Ramos (cell line): ENCODE measurements around the gene LGALS7B.
"Not testable (repeated sequence)": the region's sequence is repeated elsewhere in the genome, so short reads cannot be mapped to it uniquely, and the experiment has no call there.

Experiments
- in situ Hi-C: fragments of 300-500 bp; cut with MboI; formaldehyde crosslinking; loops from one replicate; pipeline ENCODE4 v1.14.3; 2022; ENCODE audit warnings: low sequenced_read_pairs; ENCODE audit not compliant: unreplicated experiment

LGALS7B gene

DNA sequence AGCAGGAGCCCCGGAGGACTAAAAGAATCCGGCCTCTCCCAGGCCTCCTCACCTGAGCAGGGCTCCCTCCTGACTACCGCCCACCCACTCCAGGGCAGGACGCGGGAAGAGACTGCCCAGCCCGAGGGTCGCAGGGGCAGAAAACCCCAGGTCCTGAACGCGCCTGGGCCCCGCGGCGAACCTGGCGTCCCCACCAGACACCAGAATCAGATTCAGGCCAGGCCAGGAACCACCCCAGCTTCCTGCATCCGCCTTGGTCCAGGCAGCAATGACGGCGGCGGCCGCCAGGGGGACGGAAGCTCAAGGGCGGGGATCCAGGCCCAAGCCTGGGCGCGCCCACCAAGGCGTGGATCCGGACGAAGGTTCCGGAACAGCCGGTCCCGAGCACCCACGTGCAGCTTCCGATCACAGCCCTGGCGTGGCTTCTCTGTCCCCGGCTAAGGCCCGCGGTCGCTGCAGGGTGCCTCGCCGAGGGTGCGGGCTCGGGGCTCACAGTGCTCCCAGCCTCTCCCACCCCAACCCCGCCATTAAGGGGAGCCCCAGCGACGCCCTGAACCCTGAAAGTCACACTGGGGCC lies 19.3 kb upstream of the LGALS7B start:
- in situ Hi-C loops: no loop called here

DNA sequence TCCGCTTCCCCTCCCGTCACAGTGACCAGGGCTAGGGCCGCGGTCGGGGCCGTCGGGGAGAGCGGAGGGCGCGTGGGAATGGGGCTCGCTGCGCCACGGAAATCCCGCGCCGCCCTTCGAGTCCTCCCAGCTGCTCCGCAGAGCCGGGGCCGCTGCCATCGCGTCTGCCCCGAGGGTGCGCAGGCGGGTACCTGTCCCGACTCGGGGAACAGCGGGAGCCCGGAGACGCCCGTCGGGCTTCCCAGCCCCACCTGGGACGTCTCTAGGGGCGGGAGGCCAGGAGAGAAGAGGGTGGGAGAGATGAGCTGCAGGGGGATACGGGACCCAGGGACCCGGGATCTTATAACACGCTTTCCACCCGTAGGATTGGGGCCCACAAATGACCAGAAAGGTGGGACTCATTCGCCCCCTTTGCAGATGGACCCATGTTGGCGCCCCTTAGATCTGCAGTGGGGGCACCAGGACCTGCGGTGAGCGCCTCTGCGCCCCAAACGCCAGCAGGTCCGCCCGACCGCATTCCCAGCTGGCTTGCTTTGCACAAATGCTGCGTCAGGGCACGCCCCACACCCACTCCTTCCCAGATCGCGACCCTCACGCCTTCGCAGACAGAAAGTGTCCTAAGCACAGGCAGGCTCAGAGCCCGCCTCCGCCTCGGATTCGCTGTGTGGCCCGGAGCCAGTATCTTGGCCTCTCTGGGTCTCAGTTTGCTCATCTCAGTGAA lies 18.6 kb upstream of the LGALS7B start:
- in situ Hi-C loops: not testable (repeated sequence)

DNA sequence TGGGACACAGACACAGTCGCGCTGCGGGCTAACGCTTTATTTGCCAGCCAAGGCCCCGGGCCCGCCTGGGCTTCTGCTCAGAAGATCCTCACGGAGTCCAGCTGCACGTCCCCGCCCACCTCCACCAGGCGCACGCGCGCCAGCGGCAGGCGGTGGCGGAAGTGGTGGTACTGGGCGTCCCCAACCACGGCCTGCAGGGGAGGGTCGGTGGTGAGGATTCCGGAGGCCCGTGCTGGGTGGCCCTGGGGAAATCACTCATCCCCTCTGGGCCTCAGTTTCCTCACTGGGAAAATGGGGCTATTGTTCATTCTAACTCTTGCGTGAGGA lies 18.1 kb upstream of the LGALS7B start:
- in situ Hi-C loops: not testable (repeated sequence)

DNA sequence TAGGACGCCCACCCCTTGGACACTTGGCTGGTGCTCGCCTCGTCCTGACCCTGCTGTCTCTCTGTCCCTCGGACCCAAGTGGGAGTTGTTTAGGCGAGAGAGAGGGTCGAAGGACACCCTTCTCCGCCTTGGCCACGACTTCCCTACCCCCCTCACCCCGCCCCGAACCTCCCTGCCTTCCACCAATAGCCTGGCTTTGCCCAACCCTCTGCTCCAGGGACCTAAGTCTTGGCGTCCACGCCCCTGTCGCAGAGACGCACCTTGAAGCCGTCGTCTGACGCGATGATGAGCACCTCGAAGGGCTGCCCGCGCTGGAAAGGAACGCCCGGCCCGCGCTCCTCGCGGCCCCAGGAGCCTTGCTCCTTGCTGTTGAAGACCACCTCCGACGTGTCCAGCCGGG lies 17.4 kb upstream of the LGALS7B start:
- in situ Hi-C loops: not testable (repeated sequence)

DNA sequence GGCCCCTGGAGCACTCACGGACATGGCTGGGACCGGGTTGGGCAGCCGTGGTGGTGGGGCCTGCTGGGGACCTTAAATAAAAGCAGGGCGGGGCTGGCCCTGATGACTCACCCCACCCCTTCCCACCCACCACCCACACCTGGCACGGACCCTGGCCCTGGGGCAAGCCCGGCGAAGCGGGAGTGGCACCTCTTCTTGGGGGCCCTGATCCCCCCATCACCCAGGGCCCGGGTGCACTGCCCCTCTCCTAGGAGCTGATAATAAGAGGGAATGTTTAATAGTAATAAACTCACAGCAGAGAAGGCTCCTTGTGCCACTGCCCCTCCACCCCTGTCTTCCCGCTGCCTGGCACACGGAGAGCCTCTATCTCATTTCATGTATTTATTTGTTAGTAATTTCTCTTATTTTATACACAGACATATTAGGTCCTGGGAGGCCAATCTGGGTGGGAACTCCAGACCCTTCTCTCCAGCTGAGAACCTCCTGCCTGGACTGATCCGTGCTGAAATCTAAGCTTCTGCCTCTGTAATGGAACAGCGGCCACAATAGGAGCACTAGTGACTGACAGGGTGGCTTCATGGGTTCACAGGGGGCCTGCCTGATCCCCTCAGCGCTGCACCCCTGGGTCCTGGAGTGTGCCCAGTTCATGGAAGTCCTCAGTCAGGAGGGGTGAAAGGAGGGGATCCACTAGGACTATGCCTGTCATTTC lies 15.4 kb upstream of the LGALS7B start, which contains the start of gene LGALS7:
Gene LGALS7, minus strand, starts transcription at position 49 of the 709 bp plus-strand sequence. Its CDS starts 25 bp downstream, at position 24.
- in situ Hi-C loops: no loop called here

DNA sequence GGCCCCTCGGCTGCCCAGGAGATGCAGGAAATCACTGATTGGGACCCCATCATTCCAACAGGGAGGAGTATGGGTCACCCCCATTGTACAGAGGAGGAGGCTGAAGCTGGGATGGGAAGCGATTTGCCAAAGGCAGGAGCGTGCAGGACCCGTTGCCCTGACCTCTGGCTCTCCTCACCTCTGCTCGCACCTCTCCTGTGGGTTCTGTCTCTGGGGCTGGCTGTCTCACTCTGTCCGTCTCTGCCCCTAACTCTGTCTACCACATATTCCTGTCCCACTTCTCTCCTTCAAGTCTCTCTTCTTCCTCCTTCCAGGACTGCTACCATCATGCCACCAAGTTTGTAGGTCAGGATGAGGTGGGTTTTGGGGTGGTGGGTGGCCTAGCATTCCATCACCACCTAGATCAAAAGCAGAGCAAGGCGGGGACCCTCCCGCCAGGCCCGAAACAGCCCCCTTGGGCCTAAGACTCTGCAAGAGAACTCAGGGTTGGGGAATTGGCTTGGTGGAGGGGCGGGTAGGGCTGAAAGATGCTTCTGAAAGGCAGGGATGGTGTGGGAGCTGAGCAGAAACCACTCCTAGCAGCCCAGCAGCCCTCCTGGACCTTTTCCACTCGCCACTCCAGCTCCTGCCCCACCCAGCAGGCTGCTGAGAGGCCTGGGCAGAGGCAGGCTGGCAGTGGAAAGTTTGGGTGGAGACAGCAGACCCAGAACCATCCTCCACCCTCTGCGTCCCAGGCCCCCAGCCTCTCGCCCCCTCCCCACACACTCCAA lies 14.6 kb upstream of the LGALS7B start:
- in situ Hi-C loops: no loop called here

DNA sequence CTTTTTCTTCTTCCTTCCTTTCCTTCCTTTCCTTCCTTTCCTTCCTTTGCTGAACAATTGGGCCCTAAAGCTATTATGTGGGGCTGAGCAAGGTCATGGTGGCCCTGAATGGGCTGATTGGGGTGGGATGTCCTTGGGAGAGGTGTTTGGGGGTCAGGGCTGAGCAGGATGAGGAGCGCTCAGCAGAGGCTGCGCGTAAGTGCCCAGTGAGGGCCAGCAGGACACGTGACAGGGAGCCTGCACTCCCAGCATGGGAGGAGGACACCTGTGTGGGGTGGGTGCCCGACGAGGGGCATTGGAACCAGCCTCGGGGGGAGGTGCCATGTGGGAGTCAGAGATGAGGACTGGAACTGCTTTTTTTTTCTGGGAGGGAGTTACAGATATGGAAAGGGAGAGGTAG lies 10.3 kb upstream of the LGALS7B start:
- in situ Hi-C loops: no loop called here

DNA sequence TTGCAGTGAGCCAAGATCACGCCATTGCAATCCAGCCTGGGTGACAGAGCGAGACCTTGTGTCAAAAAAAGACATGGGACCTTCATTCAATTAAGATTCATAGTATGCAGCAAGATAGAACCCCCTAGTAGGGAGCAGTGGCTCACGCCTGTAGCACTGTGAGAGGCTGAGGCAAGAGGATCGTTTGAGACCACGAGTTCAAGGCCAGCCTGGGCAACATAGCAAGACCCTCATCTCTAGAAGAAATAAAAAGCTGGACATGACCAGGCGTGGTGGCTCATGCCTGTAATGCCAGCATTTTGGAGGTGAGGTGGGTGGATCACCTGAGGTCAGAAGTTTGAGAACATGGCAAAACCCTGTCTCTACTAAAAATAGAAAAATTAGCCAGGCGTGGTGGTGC lies 8.6 kb upstream of the LGALS7B start:
- in situ Hi-C loops: no loop called here

DNA sequence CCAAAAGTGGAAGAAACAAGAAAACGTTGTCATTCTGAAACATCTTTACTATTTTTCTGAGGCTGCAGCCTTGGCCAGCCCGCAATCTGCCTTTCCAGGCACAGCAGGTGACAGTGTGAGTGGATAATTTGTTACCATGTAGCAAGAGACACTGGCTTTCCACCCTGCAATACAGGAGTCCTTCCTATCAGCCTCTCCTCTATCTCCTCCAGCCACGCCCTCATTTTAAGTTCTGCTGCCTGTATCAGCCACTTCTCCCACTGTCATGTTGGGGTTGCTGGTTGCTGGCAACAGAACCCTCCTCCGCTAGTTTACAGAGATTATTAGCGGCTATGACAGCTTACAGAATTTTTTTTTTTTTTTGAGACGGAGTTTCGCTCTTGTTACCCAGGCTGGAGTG lies 7.9 kb upstream of the LGALS7B start:
- in situ Hi-C loops: no loop called here

DNA sequence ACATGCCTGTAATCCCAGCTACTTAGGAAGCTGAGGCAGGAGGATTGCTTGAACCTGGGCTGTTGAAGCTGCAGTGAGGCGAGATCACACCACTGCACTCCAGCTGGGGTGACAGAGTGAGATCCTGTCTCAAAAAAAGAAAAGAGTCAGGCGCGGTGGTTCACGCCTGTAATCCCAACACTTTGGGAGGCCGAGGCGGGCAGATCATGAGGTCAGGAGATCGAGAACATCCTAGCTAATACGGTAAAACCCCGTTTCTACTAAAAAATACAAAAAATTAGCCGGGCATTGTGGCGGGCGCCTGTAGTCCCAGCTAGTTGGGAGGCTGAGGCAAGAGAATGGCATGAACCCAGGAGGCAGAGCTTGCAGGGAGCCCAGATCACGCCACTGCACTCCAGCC lies 6.8 kb upstream of the LGALS7B start:
- in situ Hi-C loops: not testable (repeated sequence)

DNA sequence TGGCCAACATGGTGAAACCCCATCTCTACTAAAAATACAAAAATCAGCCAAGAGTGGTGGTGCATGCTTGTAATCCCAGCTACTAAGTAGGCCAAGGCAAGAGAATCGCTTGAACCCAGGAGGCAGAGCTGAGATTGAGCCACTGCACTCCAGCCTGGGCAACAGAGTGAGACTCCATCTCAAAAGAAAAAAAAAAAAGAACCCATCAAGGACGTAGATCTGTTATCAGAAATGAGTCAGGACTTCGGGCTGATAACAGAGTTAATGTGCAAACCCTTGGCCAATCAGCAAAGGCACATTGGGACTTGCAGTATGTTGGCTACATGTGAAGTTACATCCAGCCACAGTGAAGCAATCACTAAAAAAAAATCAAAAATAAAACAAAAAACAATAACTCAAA lies 4.8 kb upstream of the LGALS7B start:
- in situ Hi-C loops: no loop called here

DNA sequence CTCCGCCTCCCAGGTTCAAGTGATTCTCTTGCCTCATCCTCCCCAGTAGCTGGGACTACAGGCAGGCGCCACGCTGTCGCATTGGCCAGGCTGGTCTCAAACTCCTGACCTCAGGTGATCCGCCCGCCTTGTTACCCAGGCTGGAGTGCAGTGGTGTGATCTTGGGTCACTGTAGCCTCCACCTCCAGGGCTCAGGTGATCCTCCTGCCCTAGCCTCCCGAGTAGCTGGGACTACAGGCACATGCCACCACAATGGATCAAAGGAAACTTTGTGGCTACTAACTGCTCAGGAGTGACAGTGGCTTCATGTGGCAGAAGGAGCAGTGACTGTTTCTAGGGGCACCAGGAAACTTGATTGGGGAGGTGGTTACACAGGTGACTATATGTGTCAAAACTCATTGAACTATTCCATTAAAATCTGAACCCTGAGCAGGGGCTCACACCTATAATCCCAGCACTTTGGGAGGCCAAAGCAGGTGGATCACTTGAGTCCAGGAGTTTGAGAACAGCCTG lies 3.8 kb upstream of the LGALS7B start:
- in situ Hi-C loops: no loop called here

DNA sequence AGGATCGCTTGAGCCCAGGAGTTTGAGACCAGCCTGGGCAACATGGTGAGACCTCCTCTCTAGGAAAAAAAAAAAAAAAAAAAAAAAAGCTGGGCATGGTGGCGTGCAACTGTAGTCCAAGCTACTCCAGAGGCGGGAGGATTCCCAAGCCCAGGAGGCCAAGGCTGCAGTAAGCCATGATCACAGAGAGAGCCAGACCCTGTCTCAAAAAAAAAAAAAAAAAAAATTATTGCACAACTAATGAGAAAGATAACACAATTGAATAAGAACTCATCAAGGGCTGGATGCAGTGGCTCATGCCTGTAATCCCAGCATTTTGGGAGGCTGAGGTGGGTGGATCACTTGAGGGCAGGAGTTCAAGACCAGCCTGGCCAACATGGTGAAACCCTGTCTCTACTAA lies 2.9 kb upstream of the LGALS7B start:
- in situ Hi-C loops: not testable (repeated sequence)

DNA sequence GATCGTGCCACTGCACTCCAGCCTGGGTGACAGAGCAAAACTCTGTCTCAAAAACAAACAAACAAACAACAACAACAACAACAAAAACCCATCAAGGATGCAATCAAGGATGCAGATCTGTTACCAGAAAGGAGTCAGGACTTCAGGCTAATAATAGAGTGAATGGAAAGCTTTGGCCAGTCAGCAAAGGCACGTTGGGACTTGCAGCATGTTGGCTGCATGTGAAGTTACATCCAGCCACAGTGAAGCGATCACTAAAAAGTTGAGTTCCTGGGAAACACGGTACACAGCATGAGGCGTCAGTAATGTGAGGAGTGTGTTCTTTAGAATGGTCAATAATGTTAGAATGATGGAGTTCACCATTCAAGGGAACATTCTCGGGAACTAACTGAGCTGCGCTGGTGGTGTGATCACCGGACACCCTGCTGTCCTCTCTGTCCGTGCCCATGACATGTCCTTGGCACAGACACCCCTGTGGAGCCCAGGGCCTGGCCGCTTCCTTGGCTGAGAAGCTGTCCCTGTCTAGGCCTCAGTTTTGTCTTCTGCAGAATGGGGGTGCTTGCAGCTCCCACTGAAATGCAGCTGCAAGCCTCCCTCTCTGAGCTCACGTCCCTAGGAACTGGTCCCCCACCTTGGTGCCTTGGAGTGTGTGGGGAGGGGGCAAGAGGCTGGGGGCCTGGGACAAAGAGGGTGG lies 2.3 kb upstream of the LGALS7B start:
- in situ Hi-C loops: no loop called here

DNA sequence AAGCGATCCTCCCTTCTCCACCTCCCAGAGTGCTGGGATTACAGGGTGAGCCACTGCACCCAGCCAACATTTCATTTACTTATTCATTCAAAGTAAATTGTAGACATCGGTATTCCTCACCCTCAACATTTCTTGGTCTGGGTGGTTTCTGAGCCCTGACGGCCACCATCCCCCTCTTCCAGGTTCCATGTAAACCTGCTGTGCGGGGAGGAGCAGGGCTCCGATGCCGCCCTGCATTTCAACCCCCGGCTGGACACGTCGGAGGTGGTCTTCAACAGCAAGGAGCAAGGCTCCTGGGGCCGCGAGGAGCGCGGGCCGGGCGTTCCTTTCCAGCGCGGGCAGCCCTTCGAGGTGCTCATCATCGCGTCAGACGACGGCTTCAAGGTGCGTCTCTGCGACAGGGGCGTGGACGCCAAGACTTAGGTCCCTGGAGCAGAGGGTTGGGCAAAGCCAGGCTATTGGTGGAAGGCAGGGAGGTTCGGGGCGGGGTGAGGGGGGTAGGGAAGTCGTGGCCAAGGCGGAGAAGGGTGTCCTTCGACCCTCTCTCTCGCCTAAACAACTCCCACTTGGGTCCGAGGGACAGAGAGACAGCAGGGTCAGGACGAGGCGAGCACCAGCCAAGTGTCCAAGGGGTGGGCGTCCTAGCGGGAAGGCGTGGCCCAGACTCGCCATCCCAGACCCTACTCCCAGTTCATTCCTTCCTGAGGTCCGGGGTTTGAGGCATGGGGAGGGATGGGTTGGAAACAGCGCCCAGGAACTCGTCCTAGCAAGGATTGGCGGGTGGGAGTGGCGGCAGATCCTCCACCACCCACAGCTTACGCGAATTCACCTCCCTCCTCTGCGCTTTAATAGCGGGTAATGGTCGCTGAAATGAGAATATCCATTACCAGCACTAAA lies 1.8 kb downstream of the LGALS7B start:
- in situ Hi-C loops: not testable (repeated sequence)

DNA sequence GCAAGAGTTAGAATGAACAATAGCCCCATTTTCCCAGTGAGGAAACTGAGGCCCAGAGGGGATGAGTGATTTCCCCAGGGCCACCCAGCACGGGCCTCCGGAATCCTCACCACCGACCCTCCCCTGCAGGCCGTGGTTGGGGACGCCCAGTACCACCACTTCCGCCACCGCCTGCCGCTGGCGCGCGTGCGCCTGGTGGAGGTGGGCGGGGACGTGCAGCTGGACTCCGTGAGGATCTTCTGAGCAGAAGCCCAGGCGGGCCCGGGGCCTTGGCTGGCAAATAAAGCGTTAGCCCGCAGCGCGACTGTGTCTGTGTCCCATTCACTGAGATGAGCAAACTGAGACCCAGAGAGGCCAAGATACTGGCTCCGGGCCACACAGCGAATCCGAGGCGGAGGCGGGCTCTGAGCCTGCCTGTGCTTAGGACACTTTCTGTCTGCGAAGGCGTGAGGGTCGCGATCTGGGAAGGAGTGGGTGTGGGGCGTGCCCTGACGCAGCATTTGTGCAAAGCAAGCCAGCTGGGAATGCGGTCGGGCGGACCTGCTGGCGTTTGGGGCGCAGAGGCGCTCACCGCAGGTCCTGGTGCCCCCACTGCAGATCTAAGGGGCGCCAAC lies 2.6 kb downstream of the LGALS7B start:
- in situ Hi-C loops: not testable (repeated sequence)

DNA sequence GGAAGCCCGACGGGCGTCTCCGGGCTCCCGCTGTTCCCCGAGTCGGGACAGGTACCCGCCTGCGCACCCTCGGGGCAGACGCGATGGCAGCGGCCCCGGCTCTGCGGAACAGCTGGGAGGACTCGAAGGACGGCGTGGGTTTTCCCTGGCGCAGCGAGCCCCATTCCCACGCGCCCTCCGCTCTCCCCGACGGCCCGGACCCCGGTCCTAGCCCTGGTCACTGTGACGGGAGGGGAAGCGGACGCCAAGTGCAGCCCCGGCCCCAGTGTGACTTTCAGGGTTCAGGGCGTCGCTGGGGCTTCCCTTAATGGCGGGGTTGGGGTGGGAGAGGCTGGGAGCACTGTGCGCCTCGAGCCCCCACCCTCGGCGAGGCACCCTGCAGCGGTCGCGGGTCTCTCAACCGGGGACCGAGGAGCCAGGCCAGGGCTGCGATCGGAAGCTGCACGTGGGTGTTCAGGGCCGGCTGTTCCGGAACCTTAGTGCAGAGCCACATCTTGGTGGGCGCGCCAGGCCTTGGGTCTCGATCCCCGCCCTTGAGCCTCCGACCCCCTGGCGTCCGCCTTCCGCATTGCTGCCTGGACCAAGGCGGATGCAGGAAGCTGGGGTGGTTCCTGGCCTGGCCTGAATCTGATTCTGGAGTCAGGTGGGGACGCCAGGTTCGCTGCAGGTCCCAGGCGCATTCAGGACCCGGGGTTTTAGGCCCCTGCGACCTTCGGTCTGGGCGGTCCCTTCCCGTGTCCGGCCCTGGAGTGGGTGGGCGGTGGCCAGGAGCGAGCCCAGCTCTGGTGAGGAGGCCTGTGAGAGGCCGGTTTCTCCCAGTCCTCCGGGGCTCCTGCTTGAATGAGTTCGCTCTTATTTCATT lies 3.5 kb downstream of the LGALS7B start:
- in situ Hi-C loops: no loop called here

DNA sequence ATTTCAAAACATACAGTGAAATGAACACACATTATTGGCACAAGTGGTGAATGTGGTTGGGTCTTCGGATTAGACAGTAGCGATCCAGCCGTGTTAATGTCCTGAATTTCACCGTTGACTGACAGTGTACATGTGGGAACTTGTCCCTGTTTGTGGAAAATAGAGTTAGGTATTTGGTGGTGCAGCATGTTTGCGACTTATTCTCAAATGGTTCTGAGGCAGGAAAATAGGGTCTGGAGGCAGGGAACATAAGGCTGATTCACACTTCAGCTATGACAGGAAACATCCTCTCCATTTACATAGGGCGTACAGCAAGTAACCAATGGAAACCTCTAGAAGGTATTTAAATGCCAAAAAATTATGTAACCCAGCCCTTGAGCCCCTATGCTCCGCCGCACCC lies 4.2 kb downstream of the LGALS7B start:
- in situ Hi-C loops: no loop called here
